ENCODE results near the gene MMP14.
"Not testable (repeated sequence)": the region's sequence is repeated elsewhere in the genome, so short reads cannot be mapped to it uniquely, and the experiment has no call there.

Gene MMP14

GRCh38 chr14:22836301-22837113, at the start of gene MMP14:
MMP14 (plus strand) TSS chr14:22836585; CDS start chr14:22836818, 233 bp downstream.
- H3K27ac ChIP-seq, result peak within 1 kb of the TSS; percentile 98
- DNase-seq (ENCODE audit: low read depth, low spot score), result no peak

GRCh38 chr14:22786685-22787084, 49.7 kb upstream of the MMP14 start:
- H3K27ac ChIP-seq, result no peak overlapping the region
- no peak for DNase-seq (ENCODE audit: low read depth, low spot score)

GRCh38 chr14:22791301-22791700, 45.1 kb upstream of the MMP14 start:
- no peak overlapping the region for H3K27ac ChIP-seq
- DNase-seq (ENCODE audit: low read depth, low spot score), result peak; percentile 45

- DNase-seq (ENCODE audit: low read depth, low spot score), result no peak
- no peak overlapping the region for H3K27ac ChIP-seq
Observed at GRCh38 chr14:22792158-22792557, 44.2 kb upstream of the MMP14 start.

- DNase-seq (ENCODE audit: low read depth, low spot score); H3K27ac ChIP-seq: not testable (repeated sequence)
Observed at GRCh38 chr14:22793550-22793949, 42.8 kb upstream of the MMP14 start.

- no peak for DNase-seq (ENCODE audit: low read depth, low spot score)
- no peak overlapping the region for H3K27ac ChIP-seq
Observed at GRCh38 chr14:22793976-22794375, 42.4 kb upstream of the MMP14 start.

GRCh38 chr14:22794551-22794951, 41.8 kb upstream of the MMP14 start:
- H3K27ac ChIP-seq, result no peak overlapping the region
- DNase-seq (ENCODE audit: low read depth, low spot score), result no peak

GRCh38 chr14:22796087-22796707, 40.2 kb upstream of the MMP14 start:
- DNase-seq (ENCODE audit: low read depth, low spot score), result no peak
- H3K27ac ChIP-seq, result no peak overlapping the region

- DNase-seq (ENCODE audit: low read depth, low spot score), result no peak
- no peak overlapping the region for H3K27ac ChIP-seq
Observed at GRCh38 chr14:22797017-22797917, 39.1 kb upstream of the MMP14 start.

- H3K27ac ChIP-seq, result no peak overlapping the region
- DNase-seq (ENCODE audit: low read depth, low spot score), result no peak
Observed at GRCh38 chr14:22798528-22798927, 37.9 kb upstream of the MMP14 start.

GRCh38 chr14:22800346-22800745, 36.0 kb upstream of the MMP14 start:
- H3K27ac ChIP-seq, result no peak overlapping the region

GRCh38 chr14:22801716-22802115, 34.7 kb upstream of the MMP14 start:
- no peak for DNase-seq (ENCODE audit: low read depth, low spot score)
- H3K27ac ChIP-seq, result no peak overlapping the region

More at GRCh38 chr14:22800346-22800745, 36.0 kb upstream of the MMP14 start:
- DNase-seq (ENCODE audit: low read depth, low spot score), result no peak

GRCh38 chr14:22802860-22803686, 33.3 kb upstream of the MMP14 start:
- DNase-seq (ENCODE audit: low read depth, low spot score), result no peak
- no peak overlapping the region for H3K27ac ChIP-seq

- H3K27ac ChIP-seq, result no peak overlapping the region
- DNase-seq (ENCODE audit: low read depth, low spot score), result no peak
Observed at GRCh38 chr14:22803687-22803974, 32.8 kb upstream of the MMP14 start.

GRCh38 chr14:22805235-22805634, 31.1 kb upstream of the MMP14 start:
- not testable (repeated sequence) for DNase-seq (ENCODE audit: low read depth, low spot score); H3K27ac ChIP-seq

GRCh38 chr14:22807432-22808087, 28.8 kb upstream of the MMP14 start:
- no peak for DNase-seq (ENCODE audit: low read depth, low spot score)
- no peak overlapping the region for H3K27ac ChIP-seq

- no peak for DNase-seq (ENCODE audit: low read depth, low spot score)
- H3K27ac ChIP-seq, result no peak overlapping the region
Observed at GRCh38 chr14:22808388-22809209, 27.8 kb upstream of the MMP14 start.

GRCh38 chr14:22811722-22812121, 24.7 kb upstream of the MMP14 start:
- no peak for DNase-seq (ENCODE audit: low read depth, low spot score)
- H3K27ac ChIP-seq, result no peak overlapping the region

- H3K27ac ChIP-seq, result no peak overlapping the region
- DNase-seq (ENCODE audit: low read depth, low spot score), result no peak
Observed at GRCh38 chr14:22812744-22813143, 23.6 kb upstream of the MMP14 start.
